Suprapubic skin (tissue), 4 donors: ENCODE data around the gene ETV6. TPM values are rescaled to one million over a fixed set of nuclear protein-coding genes. Genes with fewer than 3 reads are reported as not detected.

Experiments used
- DNase-seq, 2 donors: peaks; one replicate each; pipeline ENCODE4 v3.0.0-alpha.2; 2019; ENCODE audit warnings: low spot score in 2 of 2
- H3K27ac ChIP-seq: fragments of 200-600 bp; sonication (generic); one replicate; pipeline ENCODE4 v1.5.1; 2019
- H3K27me3 ChIP-seq: fragments of 200-600 bp; sonication (generic); one replicate; pipeline ENCODE4 v1.5.1; 2019
- H3K36me3 ChIP-seq: fragments of 200-600 bp; sonication (generic); one replicate; pipeline ENCODE4 v1.5.1; 2019
- H3K4me1 ChIP-seq: fragments of 200-600 bp; sonication (generic); one replicate; pipeline ENCODE4 v1.5.1; 2019
- H3K4me3 ChIP-seq: fragments of 200-600 bp; sonication (generic); one replicate; pipeline ENCODE4 v1.5.1; 2019; ENCODE audit warnings: mild to moderate bottlenecking
- H3K9me3 ChIP-seq: fragments of 200-600 bp; sonication (generic); one replicate; pipeline ENCODE4 v1.5.1; 2019
- CTCF ChIP-seq, 2 donors: fragments of 200-600 bp in 1 of 2; fragments of 450-650 bp in 1 of 2; sonication (generic) in 1 of 2; IDR thresholded peaks; one replicate each; pipeline ENCODE4 v1.5.1; 2016 to 2019; ENCODE audit warnings: antibody characterized with exemption in 2 of 2, mild to moderate bottlenecking in 1 of 2, moderate library complexity in 1 of 2
- EP300 ChIP-seq: sonication (generic); formaldehyde crosslinking; IDR thresholded peaks from one replicate; pipeline ENCODE4 v1.6.1; 2017; ENCODE audit warnings: antibody characterized with exemption
- POLR2A ChIP-seq, 2 donors: fragments of 450-650 bp; IDR thresholded peaks; one replicate each; pipeline ENCODE4 v1.6.1; 2017; ENCODE audit warnings: antibody characterized with exemption in 2 of 2, mild to moderate bottlenecking in 2 of 2, moderate library complexity in 2 of 2
- POLR2AphosphoS5 ChIP-seq, 3 donors: sonication (generic); formaldehyde crosslinking; IDR thresholded peaks; one replicate each; pipeline ENCODE4 v1.6.1; 2017; ENCODE audit warnings: antibody characterized with exemption in 3 of 3
- WGBS: methylation state at CpG from one replicate; pipeline ENCODE4 v1.1.5; 2018; 5-methylcytosine and 5-hydroxymethylcytosine counted together
- total RNA-seq, 4 donors: library from RNA; depleted of rRNA; stranded (reverse); fragments of >200 nt; gene quantifications; one replicate each; pipeline ENCODE4 v1.1.0, GENCODE V29; 2016

ETV6 gene
- total RNA-seq, 4 donors from 2014 or later: 16.9 to 41.4 (median 25.1) TPM

GRCh38 chr12:11726659-11727058, 77.2 kb downstream of the ETV6 start:
- H3K27ac ChIP-seq: no peak overlapping the region

GRCh38 chr12:11727133-11727664, 77.7 kb downstream of the ETV6 start:
- DNase-seq: no peak
- no peak overlapping the region for H3K4me3 ChIP-seq
- TF ChIP-seq POLR2AphosphoS5 (IDR thresholded peaks at IDR 0.05): no peak
- TF ChIP-seq CTCF (IDR thresholded peaks at IDR 0.05): no peak
- no peak for TF ChIP-seq EP300
- TF ChIP-seq POLR2A (IDR thresholded peaks at IDR 0.05): no peak
- WGBS: 80% methylated on average over 12 of the region's 12 CpGs
- H3K9me3 ChIP-seq: no peaks in the 10 kb centered on the region
- H3K4me1 ChIP-seq: peaks cover 62% of the 10 kb centered on the region
- H3K27ac ChIP-seq: no peak overlapping the region
- no peaks in the 10 kb centered on the region for H3K27me3 ChIP-seq
- no peaks in the 10 kb centered on the region for H3K36me3 ChIP-seq

More at GRCh38 chr12:11726659-11727058, 77.2 kb downstream of the ETV6 start:
- TF ChIP-seq EP300: no peak
- TF ChIP-seq POLR2A (IDR thresholded peaks at IDR 0.05): no peak
- no peak for TF ChIP-seq CTCF (IDR thresholded peaks at IDR 0.05)
- no peak for TF ChIP-seq POLR2AphosphoS5 (IDR thresholded peaks at IDR 0.05)
- H3K9me3 ChIP-seq: no peaks in the 10 kb centered on the region
- DNase-seq: no peak
- H3K4me1 ChIP-seq: peaks cover 59% of the 10 kb centered on the region
- 91% methylated on average over 3 of the region's 3 CpGs for WGBS
- no peak overlapping the region for H3K4me3 ChIP-seq
- no peaks in the 10 kb centered on the region for H3K36me3 ChIP-seq
- H3K27me3 ChIP-seq: no peaks in the 10 kb centered on the region

DNA sequence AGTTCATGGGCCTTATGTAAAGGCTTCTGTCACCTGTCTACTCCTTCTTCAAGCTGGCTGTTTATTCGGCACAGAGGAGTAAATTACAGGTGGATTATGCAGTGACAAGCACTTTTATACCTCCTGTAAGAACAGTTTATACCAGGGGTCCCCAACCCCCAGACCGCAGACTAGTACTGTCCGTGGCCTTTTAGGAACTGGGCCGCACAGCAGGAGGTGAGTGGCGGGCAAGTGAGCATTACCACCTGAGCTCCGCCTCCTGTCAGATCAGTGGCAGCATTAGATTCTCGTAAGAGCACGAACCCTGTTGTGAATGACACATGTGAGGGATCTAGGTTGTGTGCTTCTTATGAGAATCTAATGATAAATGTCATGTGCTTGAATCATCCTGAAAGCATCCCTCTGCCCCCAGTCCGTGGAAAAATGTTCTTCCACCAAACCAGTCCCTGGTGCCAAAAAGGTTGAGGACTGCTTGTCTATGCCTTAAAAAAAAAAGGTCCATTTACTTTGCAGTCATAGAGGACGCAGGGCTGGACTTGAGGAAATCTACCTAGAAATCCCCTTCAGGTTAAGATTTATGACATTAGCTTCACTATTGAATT, 78.8 kb downstream of the ETV6 start:
- Histone ChIP-seq H3K27ac (peak overlapping the region; percentile 80), H3K4me1 (peaks cover 62% of the 10 kb centered on the region), H3K36me3 (no peaks in the 10 kb centered on the region), H3K9me3 (no peaks in the 10 kb centered on the region), H3K4me3 (no peak overlapping the region), H3K27me3 (no peaks in the 10 kb centered on the region)
- DNase-seq: no peak
- TF ChIP-seq POLR2A (IDR thresholded peaks at IDR 0.05) (no peak), POLR2AphosphoS5 (IDR thresholded peaks at IDR 0.05) (no peak), CTCF (IDR thresholded peaks at IDR 0.05) (no peak), EP300 (no peak)
- WGBS: 85% methylated on average over 10 of the region's 10 CpGs

- no peak overlapping the region for H3K4me3 ChIP-seq
- 57% methylated on average over 4 of the region's 4 CpGs for WGBS
- no peak for TF ChIP-seq EP300
- TF ChIP-seq POLR2A (IDR thresholded peaks at IDR 0.05): no peak
- no peak for TF ChIP-seq POLR2AphosphoS5 (IDR thresholded peaks at IDR 0.05)
- no peak for TF ChIP-seq CTCF (IDR thresholded peaks at IDR 0.05)
- H3K36me3 ChIP-seq: no peaks in the 10 kb centered on the region
- no peak for DNase-seq
- no peaks in the 10 kb centered on the region for H3K27me3 ChIP-seq
- peak overlapping the region; percentile 80 for H3K27ac ChIP-seq
- peaks cover 57% of the 10 kb centered on the region for H3K4me1 ChIP-seq
- H3K9me3 ChIP-seq: no peaks in the 10 kb centered on the region
Measured at GRCh38 chr12:11729008-11729407, 79.5 kb downstream of the ETV6 start.

- H3K4me1 ChIP-seq: peaks cover 53% of the 10 kb centered on the region
- WGBS: 75% methylated on average over 7 of the region's 7 CpGs
- H3K36me3 ChIP-seq: no peaks in the 10 kb centered on the region
- no peak for DNase-seq
- no peaks in the 10 kb centered on the region for H3K9me3 ChIP-seq
- no peak for TF ChIP-seq CTCF (IDR thresholded peaks at IDR 0.05)
- TF ChIP-seq POLR2A (IDR thresholded peaks at IDR 0.05): no peak
- no peak for TF ChIP-seq POLR2AphosphoS5 (IDR thresholded peaks at IDR 0.05)
- TF ChIP-seq EP300: no peak
- H3K27ac ChIP-seq: peak overlapping the region; percentile 80
- H3K4me3 ChIP-seq: no peak overlapping the region
- no peaks in the 10 kb centered on the region for H3K27me3 ChIP-seq
Measured at GRCh38 chr12:11729439-11730150, 80.1 kb downstream of the ETV6 start.
